Peyer's patch (tissue), 4 donors: ENCODE results near the gene SLC9A3.
"Not testable (repeated sequence)": the region's sequence is repeated elsewhere in the genome, so short reads cannot be mapped to it uniquely, and the experiment has no call there.

Experiments used
- POLR2A ChIP-seq, 2 donors: fragments of 450-650 bp; IDR thresholded peaks; one replicate each; pipeline ENCODE4 v1.5.1; 2017; ENCODE audit warnings: antibody characterized with exemption in 2 of 2, mild to moderate bottlenecking in 2 of 2, moderate library complexity in 2 of 2
- TF ChIP-seq, protein P1 (sequence below), 6 experiments: fragments of 450-650 bp in 4 of 6; fragments of 200-600 bp in 2 of 6; sonication (generic) in 1 of 6; IDR thresholded peaks; one replicate each; pipeline ENCODE4 v1.5.1; 2017 to 2019; ENCODE audit warnings: antibody characterized with exemption in 6 of 6, mild to moderate bottlenecking in 3 of 6, moderate library complexity in 1 of 6

DNA sequence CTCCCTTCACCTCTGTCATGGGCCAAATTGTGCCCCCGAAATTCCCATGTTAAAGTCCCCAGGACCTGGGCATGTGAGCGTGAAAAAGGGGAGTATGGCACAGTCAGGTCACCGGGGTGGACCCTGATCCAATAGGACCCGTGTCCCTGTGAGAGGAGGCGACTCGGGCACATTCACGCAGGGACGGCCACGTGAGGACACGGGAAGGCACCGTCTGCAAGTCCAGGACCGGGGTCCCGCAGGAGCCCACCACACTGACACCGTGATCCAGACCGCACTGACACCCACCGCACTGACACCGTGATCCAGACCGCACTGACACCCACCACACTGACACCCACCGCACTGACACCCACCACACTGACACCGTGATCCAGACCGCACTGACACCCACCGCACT lies 37.7 kb downstream of the SLC9A3 start:
- TF ChIP-seq POLR2A (IDR thresholded peaks at IDR 0.05) = not testable (repeated sequence)
- TF ChIP-seq, protein P1, sequence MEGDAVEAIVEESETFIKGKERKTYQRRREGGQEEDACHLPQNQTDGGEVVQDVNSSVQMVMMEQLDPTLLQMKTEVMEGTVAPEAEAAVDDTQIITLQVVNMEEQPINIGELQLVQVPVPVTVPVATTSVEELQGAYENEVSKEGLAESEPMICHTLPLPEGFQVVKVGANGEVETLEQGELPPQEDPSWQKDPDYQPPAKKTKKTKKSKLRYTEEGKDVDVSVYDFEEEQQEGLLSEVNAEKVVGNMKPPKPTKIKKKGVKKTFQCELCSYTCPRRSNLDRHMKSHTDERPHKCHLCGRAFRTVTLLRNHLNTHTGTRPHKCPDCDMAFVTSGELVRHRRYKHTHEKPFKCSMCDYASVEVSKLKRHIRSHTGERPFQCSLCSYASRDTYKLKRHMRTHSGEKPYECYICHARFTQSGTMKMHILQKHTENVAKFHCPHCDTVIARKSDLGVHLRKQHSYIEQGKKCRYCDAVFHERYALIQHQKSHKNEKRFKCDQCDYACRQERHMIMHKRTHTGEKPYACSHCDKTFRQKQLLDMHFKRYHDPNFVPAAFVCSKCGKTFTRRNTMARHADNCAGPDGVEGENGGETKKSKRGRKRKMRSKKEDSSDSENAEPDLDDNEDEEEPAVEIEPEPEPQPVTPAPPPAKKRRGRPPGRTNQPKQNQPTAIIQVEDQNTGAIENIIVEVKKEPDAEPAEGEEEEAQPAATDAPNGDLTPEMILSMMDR (IDR thresholded peaks at IDR 0.05) = not testable (repeated sequence)
